Measurements from ENCODE around the gene KLK2. TPM values are rescaled to one million over a fixed set of nuclear protein-coding genes. Genes with fewer than 3 reads are reported as not detected.
A peak's percentile ranks its signal among the peaks of the same experiment; 100 is the strongest.

The KLK2 gene
- total RNA-seq, 1 donor, result not detected

- Histone ChIP-seq H3K4me1 (ENCODE audit: insufficient read depth, low read length) (no peaks in the 10 kb centered on the region), H2AFZ (ENCODE audit: low read length) (no peak overlapping the region), H3K4me3 (ENCODE audit: insufficient read depth, low read length) (no peak overlapping the region), H4K20me1 (ENCODE audit: insufficient read depth, low read length) (no peaks in the 10 kb centered on the region), H3K27me3 (ENCODE audit: insufficient read depth, low read length) (peaks cover 21% of the 10 kb centered on the region), H3K9me3 (ENCODE audit: low read depth, low read length) (no peaks in the 10 kb centered on the region), H3K4me2 (ENCODE audit: insufficient read depth, low read length) (no peak overlapping the region), H3K79me2 (ENCODE audit: insufficient read depth, low read length) (no peaks in the 10 kb centered on the region), H3K27ac (ENCODE audit: low read depth, low read length) (no peak overlapping the region), H3K36me3 (ENCODE audit: insufficient read depth, low read length) (no peaks in the 10 kb centered on the region)
- DNase-seq (ENCODE audit: insufficient read length, low spot score, missing footprints), result no peak
- no peak for TF ChIP-seq CTCF (IDR thresholded peaks at IDR 0.05; ENCODE audit: extremely low read depth, low read depth, low read length)
Measured at GRCh38 chr19:50916069-50916468, 42.8 kb downstream of the KLK2 start.

- Histone ChIP-seq H3K9me3 (ENCODE audit: low read depth, low read length) (no peaks in the 10 kb centered on the region), H3K4me1 (ENCODE audit: insufficient read depth, low read length) (no peaks in the 10 kb centered on the region), H3K79me2 (ENCODE audit: insufficient read depth, low read length) (no peaks in the 10 kb centered on the region), H2AFZ (ENCODE audit: low read length) (no peak overlapping the region), H3K27ac (ENCODE audit: low read depth, low read length) (no peak overlapping the region), H3K4me2 (ENCODE audit: insufficient read depth, low read length) (no peak overlapping the region), H4K20me1 (ENCODE audit: insufficient read depth, low read length) (no peaks in the 10 kb centered on the region), H3K27me3 (ENCODE audit: insufficient read depth, low read length) (peaks cover 6% of the 10 kb centered on the region), H3K36me3 (ENCODE audit: insufficient read depth, low read length) (no peaks in the 10 kb centered on the region), H3K4me3 (ENCODE audit: insufficient read depth, low read length) (no peak overlapping the region)
- no peak for TF ChIP-seq CTCF (IDR thresholded peaks at IDR 0.05; ENCODE audit: extremely low read depth, low read depth, low read length)
- DNase-seq (ENCODE audit: insufficient read length, low spot score, missing footprints), result no peak
Measured at GRCh38 chr19:50921426-50922316, 48.4 kb downstream of the KLK2 start.

- no peaks in the 10 kb centered on the region for H3K79me2 ChIP-seq (ENCODE audit: insufficient read depth, low read length)
- no peak overlapping the region for H3K4me3 ChIP-seq (ENCODE audit: insufficient read depth, low read length)
- no peaks in the 10 kb centered on the region for H3K9me3 ChIP-seq (ENCODE audit: low read depth, low read length)
- peaks cover 6% of the 10 kb centered on the region for H3K27me3 ChIP-seq (ENCODE audit: insufficient read depth, low read length)
- no peak overlapping the region for H3K27ac ChIP-seq (ENCODE audit: low read depth, low read length)
- H2AFZ ChIP-seq (ENCODE audit: low read length), result peak overlapping the region; percentile 31
- peak; percentile 81 for TF ChIP-seq CTCF (IDR thresholded peaks at IDR 0.05; ENCODE audit: extremely low read depth, low read depth, low read length)
- H3K4me2 ChIP-seq (ENCODE audit: insufficient read depth, low read length), result no peak overlapping the region
- no peaks in the 10 kb centered on the region for H3K4me1 ChIP-seq (ENCODE audit: insufficient read depth, low read length)
- peak; percentile 95 for DNase-seq (ENCODE audit: insufficient read length, low spot score, missing footprints)
- H3K36me3 ChIP-seq (ENCODE audit: insufficient read depth, low read length), result no peaks in the 10 kb centered on the region
- no peaks in the 10 kb centered on the region for H4K20me1 ChIP-seq (ENCODE audit: insufficient read depth, low read length)
Measured at GRCh38 chr19:50922317-50922853, 49.1 kb downstream of the KLK2 start.

- Histone ChIP-seq H3K4me3 (ENCODE audit: insufficient read depth, low read length) (no peak overlapping the region), H3K79me2 (ENCODE audit: insufficient read depth, low read length) (no peaks in the 10 kb centered on the region), H3K4me1 (ENCODE audit: insufficient read depth, low read length) (no peaks in the 10 kb centered on the region), H2AFZ (ENCODE audit: low read length) (no peak overlapping the region), H3K27ac (ENCODE audit: low read depth, low read length) (no peak overlapping the region), H4K20me1 (ENCODE audit: insufficient read depth, low read length) (no peaks in the 10 kb centered on the region), H3K9me3 (ENCODE audit: low read depth, low read length) (no peaks in the 10 kb centered on the region), H3K4me2 (ENCODE audit: insufficient read depth, low read length) (no peak overlapping the region), H3K36me3 (ENCODE audit: insufficient read depth, low read length) (no peaks in the 10 kb centered on the region), H3K27me3 (ENCODE audit: insufficient read depth, low read length) (peaks cover 6% of the 10 kb centered on the region)
- DNase-seq (ENCODE audit: insufficient read length, low spot score, missing footprints), result no peak
- TF ChIP-seq CTCF (IDR thresholded peaks at IDR 0.05; ENCODE audit: extremely low read depth, low read depth, low read length), result no peak
Measured at GRCh38 chr19:50924586-50924985, 51.3 kb downstream of the KLK2 start.
